Stimulated activated CD4-positive, alpha-beta T cell treated with anti-CD3 and anti-CD28 coated beads, Interleukin-1b, Interleukin-23, amount 100 ng/mL, for 48 hours (primary cell): ENCODE results near the gene PCDHGC3.
A peak's percentile ranks its signal among the peaks of the same experiment; 100 is the strongest.
"Not testable (repeated sequence)": the region's sequence is repeated elsewhere in the genome, so short reads cannot be mapped to it uniquely, and the experiment has no call there.

Source experiments
- DNase-seq: peaks from one replicate; pipeline ENCODE4 v3.0.0-alpha.2; 2020

PCDHGC3 gene

GRCh38 chr5:141475625-141476131 lies at the start of gene PCDHGC3:
PCDHGC3 (plus strand) TSS chr5:141475966; CDS start chr5:141476117, 151 bp downstream.
- peak; percentile 62 for DNase-seq

- DNase-seq: no peak
Observed at GRCh38 chr5:141427783-141428426, 47.9 kb upstream of the PCDHGC3 start.

- peak; percentile 43 for DNase-seq
Observed at GRCh38 chr5:141430332-141431113, 45.2 kb upstream of the PCDHGC3 start, which contains the start of gene PCDHGA12. PCDHGA12 (plus strand) TSS chr5:141430507; CDS start chr5:141430760, 253 bp downstream.

GRCh38 chr5:141431286-141431685 lies 44.5 kb upstream of the PCDHGC3 start:
- DNase-seq: no peak

GRCh38 chr5:141432308-141432707 lies 43.5 kb upstream of the PCDHGC3 start:
- DNase-seq: not testable (repeated sequence)

- not testable (repeated sequence) for DNase-seq
Observed at GRCh38 chr5:141432726-141433125, 43.0 kb upstream of the PCDHGC3 start.

- no peak for DNase-seq
Observed at GRCh38 chr5:141434006-141434405, 41.8 kb upstream of the PCDHGC3 start.

GRCh38 chr5:141437221-141437620 lies 38.5 kb upstream of the PCDHGC3 start:
- no peak for DNase-seq

GRCh38 chr5:141439411-141440141 lies 36.2 kb upstream of the PCDHGC3 start:
- DNase-seq: no peak

- no peak for DNase-seq
Observed at GRCh38 chr5:141440341-141440740, 35.4 kb upstream of the PCDHGC3 start.

- no peak for DNase-seq
Observed at GRCh38 chr5:141441571-141442170, 34.1 kb upstream of the PCDHGC3 start.

GRCh38 chr5:141465351-141465750 lies 10.4 kb upstream of the PCDHGC3 start:
- no peak for DNase-seq

- DNase-seq: no peak
Observed at GRCh38 chr5:141476132-141476911, 556 bp downstream of the PCDHGC3 start.

- DNase-seq: no peak
Observed at GRCh38 chr5:141477044-141477575, 1.3 kb downstream of the PCDHGC3 start.

- no peak for DNase-seq
Observed at GRCh38 chr5:141477815-141478214, 2.0 kb downstream of the PCDHGC3 start.

- DNase-seq: no peak
Observed at GRCh38 chr5:141478321-141478945, 2.7 kb downstream of the PCDHGC3 start.

GRCh38 chr5:141479776-141480175 lies 4.0 kb downstream of the PCDHGC3 start:
- DNase-seq: no peak

- no peak for DNase-seq
Observed at GRCh38 chr5:141483902-141484301, 8.1 kb downstream of the PCDHGC3 start.

- no peak for DNase-seq
Observed at GRCh38 chr5:141484310-141484640, 8.5 kb downstream of the PCDHGC3 start.

- no peak for DNase-seq
Observed at GRCh38 chr5:141484641-141485311, 9.0 kb downstream of the PCDHGC3 start, which contains the start of gene PCDHGC4. PCDHGC4 (plus strand) TSS chr5:141485030; CDS start chr5:141485174, 144 bp downstream.
